Cardiac muscle cell (in vitro differentiated cells and primary cell): ENCODE data around the gene HCST. TPM values are rescaled to one million over a fixed set of nuclear protein-coding genes. Genes with fewer than 3 reads are reported as not detected.

Experiments
- DNase-seq, 2 donors: peaks; one replicate each; pipeline versions ENCODE4 v3.0.0 to v3.0.0-alpha.2; 2010 to 2017; ENCODE audit warnings: low read depth in 1 of 2, low spot score in 1 of 2
- H3K27ac ChIP-seq: fragments of 200-600 bp; sonication (generic); 2 replicates; pipeline ENCODE4 v1.5.1; 2016
- H3K27me3 ChIP-seq: fragments of 200-600 bp; sonication (generic); 2 replicates; pipeline ENCODE4 v1.6.0; 2016; ENCODE audit warnings: control low read depth
- H3K36me3 ChIP-seq: fragments of 200-600 bp; sonication (generic); 2 replicates; pipeline ENCODE4 v1.5.1; 2016; ENCODE audit warnings: control low read depth
- H3K4me1 ChIP-seq: fragments of 200-600 bp; sonication (generic); 2 replicates; pipeline ENCODE4 v1.8.1; 2017; ENCODE audit warnings: low read depth, mild to moderate bottlenecking, mixed run types
- H3K4me3 ChIP-seq: fragments of 200-600 bp; sonication (generic); 2 replicates; pipeline ENCODE4 v1.5.1; 2016; ENCODE audit warnings: mild to moderate bottlenecking
- H3K9me3 ChIP-seq: fragments of 200-600 bp; sonication (generic); 2 replicates; pipeline ENCODE4 v1.5.1; 2017; ENCODE audit warnings: low read depth, mild to moderate bottlenecking, control low read depth
- polyA plus RNA-seq: library from polyadenylated mRNA; unstranded; fragments of >200 nt; fragmentation: Nextera tagmentation; extraction: Ambion mirVana; gene quantifications from 2 replicates; pipeline ENCODE4 v1.2.1, GENCODE V29; 2016
- total RNA-seq: library from RNA; depleted of rRNA; stranded (reverse); fragments of >200 nt; gene quantifications from 2 replicates; pipeline ENCODE4 v1.2.3, GENCODE V29; 2016
- TF ChIP-seq, protein P1 (sequence below): IDR thresholded peaks from 2 replicates; pipeline ENCODE4 v1.5.1; 2012; ENCODE audit warnings: low read depth, mild to moderate bottlenecking, low read length

Gene HCST
- total and polyA plus RNA-seq, 2 experiments from 2014 or later: 2.4 to 2.5 TPM

DNA sequence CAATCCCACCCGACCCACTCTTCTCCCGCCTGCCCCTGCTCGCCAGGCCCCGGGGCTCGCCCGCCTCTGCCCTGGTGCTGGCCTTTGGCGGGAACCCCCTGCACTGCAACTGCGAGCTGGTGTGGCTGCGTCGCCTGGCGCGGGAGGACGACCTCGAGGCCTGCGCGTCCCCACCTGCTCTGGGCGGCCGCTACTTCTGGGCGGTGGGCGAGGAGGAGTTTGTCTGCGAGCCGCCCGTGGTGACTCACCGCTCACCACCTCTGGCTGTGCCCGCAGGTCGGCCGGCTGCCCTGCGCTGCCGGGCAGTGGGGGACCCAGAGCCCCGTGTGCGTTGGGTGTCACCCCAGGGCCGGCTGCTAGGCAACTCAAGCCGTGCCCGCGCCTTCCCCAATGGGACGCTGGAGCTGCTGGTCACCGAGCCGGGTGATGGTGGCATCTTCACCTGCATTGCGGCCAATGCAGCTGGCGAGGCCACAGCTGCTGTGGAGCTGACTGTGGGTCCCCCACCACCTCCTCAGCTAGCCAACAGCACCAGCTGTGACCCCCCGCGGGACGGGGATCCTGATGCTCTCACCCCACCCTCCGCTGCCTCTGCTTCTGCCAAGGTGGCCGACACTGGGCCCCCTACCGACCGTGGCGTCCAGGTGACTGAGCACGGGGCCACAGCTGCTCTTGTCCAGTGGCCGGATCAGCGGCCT lies 37.9 kb downstream of the HCST start:
- peaks cover 6% of the 10 kb centered on the region for H3K4me1 ChIP-seq
- H3K27me3 ChIP-seq: no peaks in the 10 kb centered on the region
- no peak for DNase-seq
- TF ChIP-seq, protein P1, sequence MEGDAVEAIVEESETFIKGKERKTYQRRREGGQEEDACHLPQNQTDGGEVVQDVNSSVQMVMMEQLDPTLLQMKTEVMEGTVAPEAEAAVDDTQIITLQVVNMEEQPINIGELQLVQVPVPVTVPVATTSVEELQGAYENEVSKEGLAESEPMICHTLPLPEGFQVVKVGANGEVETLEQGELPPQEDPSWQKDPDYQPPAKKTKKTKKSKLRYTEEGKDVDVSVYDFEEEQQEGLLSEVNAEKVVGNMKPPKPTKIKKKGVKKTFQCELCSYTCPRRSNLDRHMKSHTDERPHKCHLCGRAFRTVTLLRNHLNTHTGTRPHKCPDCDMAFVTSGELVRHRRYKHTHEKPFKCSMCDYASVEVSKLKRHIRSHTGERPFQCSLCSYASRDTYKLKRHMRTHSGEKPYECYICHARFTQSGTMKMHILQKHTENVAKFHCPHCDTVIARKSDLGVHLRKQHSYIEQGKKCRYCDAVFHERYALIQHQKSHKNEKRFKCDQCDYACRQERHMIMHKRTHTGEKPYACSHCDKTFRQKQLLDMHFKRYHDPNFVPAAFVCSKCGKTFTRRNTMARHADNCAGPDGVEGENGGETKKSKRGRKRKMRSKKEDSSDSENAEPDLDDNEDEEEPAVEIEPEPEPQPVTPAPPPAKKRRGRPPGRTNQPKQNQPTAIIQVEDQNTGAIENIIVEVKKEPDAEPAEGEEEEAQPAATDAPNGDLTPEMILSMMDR: no peak
- H3K9me3 ChIP-seq: no peaks in the 10 kb centered on the region
- H3K4me3 ChIP-seq: no peak overlapping the region
- no peaks in the 10 kb centered on the region for H3K36me3 ChIP-seq
- no peak overlapping the region for H3K27ac ChIP-seq

DNA sequence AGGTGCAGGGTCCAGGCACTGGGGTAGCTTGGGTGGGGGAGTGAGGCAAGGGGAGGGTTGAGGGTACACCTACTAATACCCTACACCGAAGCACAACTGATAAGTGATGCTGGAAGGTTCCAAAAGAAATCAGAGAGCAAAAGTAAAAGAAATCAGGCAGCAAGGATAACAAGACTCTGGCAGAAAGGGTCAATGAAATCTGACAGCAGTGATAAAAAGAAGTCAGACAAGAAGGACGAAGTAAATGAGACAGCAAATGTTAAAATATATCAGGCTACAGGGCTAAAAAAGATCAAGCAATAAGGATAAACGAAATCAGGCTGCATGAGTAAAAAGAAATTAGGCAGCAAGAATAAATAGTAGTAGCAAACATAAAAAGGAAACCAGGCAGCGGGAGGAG lies 38.5 kb downstream of the HCST start:
- no peak overlapping the region for H3K4me3 ChIP-seq
- H3K9me3 ChIP-seq: no peaks in the 10 kb centered on the region
- H3K27me3 ChIP-seq: no peaks in the 10 kb centered on the region
- H3K27ac ChIP-seq: no peak overlapping the region
- H3K36me3 ChIP-seq: no peaks in the 10 kb centered on the region
- DNase-seq: no peak
- TF ChIP-seq, protein P1: no peak
- peaks cover 2% of the 10 kb centered on the region for H3K4me1 ChIP-seq

DNA sequence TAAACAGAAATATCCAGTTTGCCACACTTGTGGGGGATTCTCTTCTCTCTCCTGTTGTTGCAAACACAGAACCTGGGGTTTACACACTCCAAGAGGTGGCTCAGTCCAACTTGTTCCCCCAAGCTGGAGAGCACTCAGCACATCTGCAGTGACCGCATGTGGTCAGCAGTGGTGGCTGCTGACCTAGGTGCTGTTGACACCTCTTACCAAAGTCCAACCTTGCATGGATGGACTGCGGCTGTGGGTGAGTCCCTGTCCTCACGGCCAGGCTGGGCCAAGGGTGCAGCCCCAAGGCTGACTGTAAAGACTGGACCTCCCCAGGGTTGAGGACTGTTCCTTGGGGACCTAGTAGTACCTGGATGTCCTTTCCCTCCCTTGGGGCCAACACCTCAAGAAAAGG lies 39.9 kb downstream of the HCST start:
- no peak overlapping the region for H3K27ac ChIP-seq
- DNase-seq: no peak
- H3K36me3 ChIP-seq: no peaks in the 10 kb centered on the region
- H3K9me3 ChIP-seq: no peaks in the 10 kb centered on the region
- H3K4me1 ChIP-seq: no peaks in the 10 kb centered on the region
- H3K4me3 ChIP-seq: no peak overlapping the region
- no peaks in the 10 kb centered on the region for H3K27me3 ChIP-seq
- TF ChIP-seq, protein P1: no peak

DNA sequence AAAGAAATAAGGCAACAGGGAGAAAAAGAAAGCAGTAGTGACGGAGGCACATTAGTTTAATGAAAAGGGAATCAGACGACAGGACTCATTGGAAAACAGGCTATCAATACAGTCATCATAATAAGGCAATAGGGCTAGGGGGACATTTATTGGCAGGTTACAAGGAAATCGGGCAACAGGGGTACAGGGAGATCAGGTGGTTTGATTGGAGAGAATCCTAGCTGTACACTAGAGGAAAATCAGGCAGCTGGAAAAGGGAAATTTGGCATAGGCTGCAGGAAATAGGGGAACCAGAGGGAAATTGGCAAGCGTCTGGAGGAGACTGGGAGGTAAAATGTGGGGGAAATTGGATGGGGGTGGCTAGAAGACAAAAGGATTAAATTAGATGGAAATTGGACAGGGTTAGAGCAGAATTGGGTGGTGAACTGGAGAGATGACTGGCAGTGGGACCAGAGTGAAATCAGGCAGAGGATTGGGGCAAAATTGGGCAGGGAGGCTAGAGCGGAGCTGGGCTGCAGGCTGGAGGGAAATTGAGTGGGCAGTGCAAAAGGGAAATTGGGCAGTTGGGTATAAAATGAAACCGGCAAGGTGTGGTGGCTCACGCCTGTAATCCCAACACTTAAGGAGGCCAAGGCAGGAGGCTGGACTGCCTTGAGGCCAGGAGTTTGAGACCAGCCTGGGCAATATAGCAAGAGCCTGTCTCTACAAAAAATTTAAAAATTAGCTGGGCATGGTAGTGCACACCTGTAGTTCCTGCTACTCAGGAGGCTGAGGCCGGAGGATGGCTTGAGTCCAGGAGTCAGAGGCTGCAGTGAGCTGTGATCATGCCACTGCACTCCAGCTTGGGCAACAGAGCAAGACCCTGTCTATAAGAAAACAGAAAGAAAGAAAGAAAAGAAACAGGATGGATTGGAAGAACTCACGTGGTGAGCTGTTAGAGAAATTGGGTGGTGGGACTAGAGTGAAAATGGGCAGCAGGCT lies 41.3 kb downstream of the HCST start:
- Histone ChIP-seq H3K27me3 (no peaks in the 10 kb centered on the region), H3K36me3 (no peaks in the 10 kb centered on the region), H3K9me3 (no peaks in the 10 kb centered on the region), H3K4me1 (no peaks in the 10 kb centered on the region), H3K4me3 (no peak overlapping the region), H3K27ac (no peak overlapping the region)
- TF ChIP-seq, protein P1: no peak
- no peak for DNase-seq

DNA sequence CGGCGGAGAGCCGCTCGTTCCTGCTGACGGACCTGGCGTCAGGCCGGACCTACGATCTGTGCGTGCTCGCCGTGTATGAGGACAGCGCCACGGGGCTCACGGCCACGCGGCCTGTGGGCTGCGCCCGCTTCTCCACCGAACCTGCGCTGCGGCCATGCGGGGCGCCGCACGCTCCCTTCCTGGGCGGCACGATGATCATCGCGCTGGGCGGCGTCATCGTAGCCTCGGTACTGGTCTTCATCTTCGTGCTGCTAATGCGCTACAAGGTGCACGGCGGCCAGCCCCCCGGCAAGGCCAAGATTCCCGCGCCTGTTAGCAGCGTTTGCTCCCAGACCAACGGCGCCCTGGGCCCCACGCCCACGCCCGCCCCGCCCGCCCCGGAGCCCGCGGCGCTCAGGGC lies 42.2 kb downstream of the HCST start:
- DNase-seq: no peak
- H3K27me3 ChIP-seq: no peaks in the 10 kb centered on the region
- H3K4me3 ChIP-seq: no peak overlapping the region
- H3K27ac ChIP-seq: no peak overlapping the region
- TF ChIP-seq, protein P1: no peak
- no peaks in the 10 kb centered on the region for H3K4me1 ChIP-seq
- H3K36me3 ChIP-seq: no peaks in the 10 kb centered on the region
- no peaks in the 10 kb centered on the region for H3K9me3 ChIP-seq
